ENCODE measurements around the gene ABRAXAS1.

- TF ChIP-seq, protein P1, sequence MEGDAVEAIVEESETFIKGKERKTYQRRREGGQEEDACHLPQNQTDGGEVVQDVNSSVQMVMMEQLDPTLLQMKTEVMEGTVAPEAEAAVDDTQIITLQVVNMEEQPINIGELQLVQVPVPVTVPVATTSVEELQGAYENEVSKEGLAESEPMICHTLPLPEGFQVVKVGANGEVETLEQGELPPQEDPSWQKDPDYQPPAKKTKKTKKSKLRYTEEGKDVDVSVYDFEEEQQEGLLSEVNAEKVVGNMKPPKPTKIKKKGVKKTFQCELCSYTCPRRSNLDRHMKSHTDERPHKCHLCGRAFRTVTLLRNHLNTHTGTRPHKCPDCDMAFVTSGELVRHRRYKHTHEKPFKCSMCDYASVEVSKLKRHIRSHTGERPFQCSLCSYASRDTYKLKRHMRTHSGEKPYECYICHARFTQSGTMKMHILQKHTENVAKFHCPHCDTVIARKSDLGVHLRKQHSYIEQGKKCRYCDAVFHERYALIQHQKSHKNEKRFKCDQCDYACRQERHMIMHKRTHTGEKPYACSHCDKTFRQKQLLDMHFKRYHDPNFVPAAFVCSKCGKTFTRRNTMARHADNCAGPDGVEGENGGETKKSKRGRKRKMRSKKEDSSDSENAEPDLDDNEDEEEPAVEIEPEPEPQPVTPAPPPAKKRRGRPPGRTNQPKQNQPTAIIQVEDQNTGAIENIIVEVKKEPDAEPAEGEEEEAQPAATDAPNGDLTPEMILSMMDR (IDR thresholded peaks at IDR 0.05; ENCODE audit: low read depth, low read length, missing input control), result no peak
- no peak for TF ChIP-seq GABPA (IDR thresholded peaks at IDR 0.05 in 1 of 2, conservative IDR thresholded peaks at IDR 0.05 in 1 of 2)
- no peak for TF ChIP-seq TAF1 (conservative IDR thresholded peaks at IDR 0.05)
- TF ChIP-seq REST (IDR thresholded peaks at IDR 0.05), result no peak
- TF ChIP-seq RXRA (IDR thresholded peaks at IDR 0.05), result no peak
- TF ChIP-seq EGR1 (IDR thresholded peaks at IDR 0.05; ENCODE audit: low read depth in 2 of 2), result no peak
- TF ChIP-seq ATF3 (IDR thresholded peaks at IDR 0.05), result no peak
- TF ChIP-seq, protein P2, sequence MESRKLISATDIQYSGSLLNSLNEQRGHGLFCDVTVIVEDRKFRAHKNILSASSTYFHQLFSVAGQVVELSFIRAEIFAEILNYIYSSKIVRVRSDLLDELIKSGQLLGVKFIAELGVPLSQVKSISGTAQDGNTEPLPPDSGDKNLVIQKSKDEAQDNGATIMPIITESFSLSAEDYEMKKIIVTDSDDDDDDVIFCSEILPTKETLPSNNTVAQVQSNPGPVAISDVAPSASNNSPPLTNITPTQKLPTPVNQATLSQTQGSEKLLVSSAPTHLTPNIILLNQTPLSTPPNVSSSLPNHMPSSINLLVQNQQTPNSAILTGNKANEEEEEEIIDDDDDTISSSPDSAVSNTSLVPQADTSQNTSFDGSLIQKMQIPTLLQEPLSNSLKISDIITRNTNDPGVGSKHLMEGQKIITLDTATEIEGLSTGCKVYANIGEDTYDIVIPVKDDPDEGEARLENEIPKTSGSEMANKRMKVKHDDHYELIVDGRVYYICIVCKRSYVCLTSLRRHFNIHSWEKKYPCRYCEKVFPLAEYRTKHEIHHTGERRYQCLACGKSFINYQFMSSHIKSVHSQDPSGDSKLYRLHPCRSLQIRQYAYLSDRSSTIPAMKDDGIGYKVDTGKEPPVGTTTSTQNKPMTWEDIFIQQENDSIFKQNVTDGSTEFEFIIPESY (IDR thresholded peaks at IDR 0.05), result no peak
- TF ChIP-seq JUND (IDR thresholded peaks at IDR 0.05), result no peak
- TF ChIP-seq RAD21 (IDR thresholded peaks at IDR 0.05), result no peak
- no peak for TF ChIP-seq SP1 (IDR thresholded peaks at IDR 0.05)
- TF ChIP-seq MAX (IDR thresholded peaks at IDR 0.05), result no peak
- no peak for TF ChIP-seq NR2F2 (IDR thresholded peaks at IDR 0.05)
Observed at GRCh38 chr4:83436680-83437079, 48.2 kb downstream of the ABRAXAS1 start.
